ENCODE data around the gene KCNF1.

DNA sequence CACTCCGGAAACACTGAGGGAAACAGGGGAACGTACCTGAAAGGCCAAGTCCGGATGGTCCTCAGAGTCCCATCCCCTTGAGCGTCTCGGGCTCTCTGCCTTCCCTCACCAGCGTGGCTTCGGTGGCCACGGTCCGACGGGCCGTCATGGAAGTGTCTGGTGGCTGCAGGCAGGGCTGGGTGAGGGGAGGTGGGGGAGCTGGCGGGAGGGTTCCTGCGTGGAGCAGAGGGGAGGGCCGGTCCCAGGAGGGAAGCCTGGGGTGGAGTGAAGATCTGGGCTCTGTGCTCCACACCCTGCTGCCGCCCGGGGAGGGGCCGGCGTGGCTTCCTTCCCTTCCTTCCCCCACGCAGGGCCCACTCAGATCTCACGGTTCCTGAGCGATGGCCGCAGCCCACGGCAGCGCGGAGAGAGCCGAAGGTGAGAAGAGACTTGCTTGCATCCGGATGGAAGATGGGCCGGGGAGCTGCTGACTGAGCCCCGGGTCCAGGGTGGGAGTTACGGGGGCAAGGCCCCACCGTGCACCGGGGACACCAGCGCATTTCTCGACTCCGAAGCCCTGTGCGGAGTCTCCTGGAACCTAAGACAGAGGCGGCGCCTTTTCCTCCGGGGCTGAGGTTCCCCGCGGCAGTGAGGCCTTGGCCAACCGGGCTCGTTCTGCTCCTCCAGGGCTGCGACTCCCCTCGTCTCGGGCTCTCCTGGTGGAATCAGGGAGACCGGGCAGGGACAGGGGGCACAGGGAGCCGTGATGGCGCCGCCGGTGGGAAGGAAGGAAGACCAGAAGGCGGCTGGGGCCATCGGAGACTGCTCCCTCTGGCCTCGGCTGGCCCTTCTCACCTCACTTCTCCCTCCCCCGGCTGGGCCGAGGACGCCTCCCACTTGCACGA is 49.1 kb downstream of the KCNF1 start:
- no peak for TF ChIP-seq POLR2AphosphoS5 (IDR thresholded peaks at IDR 0.05; ENCODE audit: low read depth, low read length)
- TF ChIP-seq TAF1 (IDR thresholded peaks at IDR 0.05; ENCODE audit: borderline replicate concordance, insufficient read depth, low read length), result no peak
- no peak for TF ChIP-seq FOXP2 (optimal IDR thresholded peaks at IDR 0.05; ENCODE audit: borderline replicate concordance, extremely low read depth, extremely low read length, insufficient read depth)
